Peyer's patch (tissue), 4 donors: ENCODE measurements around the gene CROCC. TPM values are rescaled to one million over a fixed set of nuclear protein-coding genes. Genes with fewer than 3 reads are reported as not detected.

Experiments used
- DNase-seq, 3 donors: peaks; one replicate each; pipeline ENCODE4 v3.0.0-alpha.2; 2017 to 2019
- H3K27ac ChIP-seq, 4 donors: fragments of 200-600 bp; sonication (generic); one replicate each; pipeline ENCODE4 v1.5.1; 2016 to 2019
- H3K27me3 ChIP-seq, 2 donors: fragments of 200-600 bp; sonication (generic); one replicate each; pipeline ENCODE4 v1.5.1; 2019
- H3K36me3 ChIP-seq, 3 donors: fragments of 200-600 bp; sonication (generic); one replicate each; pipeline ENCODE4 v1.5.1; 2016 to 2019
- H3K4me1 ChIP-seq, 4 donors: fragments of 200-600 bp; sonication (generic); one replicate each; pipeline ENCODE4 v1.5.1; 2016 to 2019
- H3K4me3 ChIP-seq, 4 donors: fragments of 200-600 bp; sonication (generic); 1 replicate in 3 of 4; 2 replicates in 1 of 4; pipeline ENCODE4 v1.5.1; 2016 to 2019; ENCODE audit warnings: mild to moderate bottlenecking in 1 of 4
- H3K9me3 ChIP-seq, 4 donors: fragments of 200-600 bp; sonication (generic); one replicate each; pipeline ENCODE4 v1.5.1; 2016 to 2019; ENCODE audit warnings: mild to moderate bottlenecking in 1 of 4
- CTCF ChIP-seq, 6 experiments: fragments of 450-650 bp in 4 of 6; fragments of 200-600 bp in 2 of 6; sonication (generic) in 1 of 6; IDR thresholded peaks; one replicate each; pipeline ENCODE4 v1.5.1; 2017 to 2019; ENCODE audit warnings: antibody characterized with exemption in 6 of 6, mild to moderate bottlenecking in 3 of 6, moderate library complexity in 1 of 6
- POLR2A ChIP-seq, 2 donors: fragments of 450-650 bp; IDR thresholded peaks; one replicate each; pipeline ENCODE4 v1.5.1; 2017; ENCODE audit warnings: antibody characterized with exemption in 2 of 2, mild to moderate bottlenecking in 2 of 2, moderate library complexity in 2 of 2
- total RNA-seq, 4 donors: library from RNA; depleted of rRNA; stranded (reverse); fragments of >200 nt; gene quantifications; one replicate each; pipeline ENCODE4 v1.1.0, GENCODE V29; 2016

Gene CROCC
- total RNA-seq, 4 donors from 2014 or later, result 14.7 to 298 (median 45.1) TPM

GRCh38 chr1:16955186-16955585 lies 33.5 kb downstream of the CROCC start:
- no peak overlapping the region for H3K27ac ChIP-seq
- peaks cover 0 to 3% (median 0%) of the 10 kb centered on the region in 4 donors for H3K4me1 ChIP-seq
- no peak overlapping the region for H3K4me3 ChIP-seq
- no peaks in the 10 kb centered on the region for H3K9me3 ChIP-seq
- no peaks in the 10 kb centered on the region for H3K27me3 ChIP-seq
- peaks cover 0 to 14% (median 0%) of the 10 kb centered on the region in 3 donors for H3K36me3 ChIP-seq
- TF ChIP-seq POLR2A (IDR thresholded peaks at IDR 0.05) (no peak), CTCF (IDR thresholded peaks at IDR 0.05) (no peak)
- no peak for DNase-seq

- DNase-seq, result no peak
- Histone ChIP-seq H3K36me3 (peaks cover 0 to 14% (median 0%) of the 10 kb centered on the region in 3 donors), H3K4me1 (peaks cover 0 to 8% (median 2%) of the 10 kb centered on the region in 4 donors), H3K27ac (no peak overlapping the region), H3K4me3 (no peak overlapping the region), H3K9me3 (no peaks in the 10 kb centered on the region), H3K27me3 (no peaks in the 10 kb centered on the region)
- TF ChIP-seq CTCF (IDR thresholded peaks at IDR 0.05), result no peak
- no peak for TF ChIP-seq POLR2A (IDR thresholded peaks at IDR 0.05)
Observed at GRCh38 chr1:16956775-16957174, 35.0 kb downstream of the CROCC start.

- no peak for DNase-seq
- peaks cover 0 to 8% (median 2%) of the 10 kb centered on the region in 4 donors for H3K4me1 ChIP-seq
- H3K27me3 ChIP-seq, result no peaks in the 10 kb centered on the region
- H3K4me3 ChIP-seq, result no peak overlapping the region
- H3K36me3 ChIP-seq, result peaks cover 0 to 14% (median 0%) of the 10 kb centered on the region in 3 donors
- no peaks in the 10 kb centered on the region for H3K9me3 ChIP-seq
- TF ChIP-seq POLR2A (IDR thresholded peaks at IDR 0.05) (no peak), CTCF (IDR thresholded peaks at IDR 0.05) (no peak)
- no peak overlapping the region for H3K27ac ChIP-seq
Observed at GRCh38 chr1:16957731-16958130, 36.0 kb downstream of the CROCC start.

GRCh38 chr1:16958475-16958874 lies 36.7 kb downstream of the CROCC start:
- Histone ChIP-seq H3K27ac (no peak overlapping the region), H3K4me1 (peaks cover 0 to 8% (median 2%) of the 10 kb centered on the region in 4 donors), H3K9me3 (no peaks in the 10 kb centered on the region), H3K36me3 (peaks cover 0 to 14% (median 0%) of the 10 kb centered on the region in 3 donors), H3K27me3 (no peaks in the 10 kb centered on the region), H3K4me3 (no peak overlapping the region)
- no peak for TF ChIP-seq POLR2A (IDR thresholded peaks at IDR 0.05)
- no peak for TF ChIP-seq CTCF (IDR thresholded peaks at IDR 0.05)
- DNase-seq, result no peak

- Histone ChIP-seq H3K9me3 (no peaks in the 10 kb centered on the region), H3K4me3 (peak overlapping the region; percentile 35 to 69 (median 48)), H3K27me3 (no peaks in the 10 kb centered on the region), H3K36me3 (no peaks in the 10 kb centered on the region), H3K27ac (peak overlapping the region in 3 of 4 donors; percentile 48 to 68 (median 61)), H3K4me1 (peaks cover 0 to 8% (median 2%) of the 10 kb centered on the region in 4 donors)
- DNase-seq, result peak; percentile 84 to 96 (median 94)
- TF ChIP-seq CTCF (IDR thresholded peaks at IDR 0.05) (peak; percentile 49 to 92 (median 74)), POLR2A (IDR thresholded peaks at IDR 0.05) (peak in 1 of 2 donors; percentile 21)
Observed at GRCh38 chr1:16960560-16961296, 39.0 kb downstream of the CROCC start.
